Measurements from ENCODE around the gene PDGFD.
"Not testable (repeated sequence)": the region's sequence is repeated elsewhere in the genome, so short reads cannot be mapped to it uniquely, and the experiment has no call there.

The PDGFD gene

DNA sequence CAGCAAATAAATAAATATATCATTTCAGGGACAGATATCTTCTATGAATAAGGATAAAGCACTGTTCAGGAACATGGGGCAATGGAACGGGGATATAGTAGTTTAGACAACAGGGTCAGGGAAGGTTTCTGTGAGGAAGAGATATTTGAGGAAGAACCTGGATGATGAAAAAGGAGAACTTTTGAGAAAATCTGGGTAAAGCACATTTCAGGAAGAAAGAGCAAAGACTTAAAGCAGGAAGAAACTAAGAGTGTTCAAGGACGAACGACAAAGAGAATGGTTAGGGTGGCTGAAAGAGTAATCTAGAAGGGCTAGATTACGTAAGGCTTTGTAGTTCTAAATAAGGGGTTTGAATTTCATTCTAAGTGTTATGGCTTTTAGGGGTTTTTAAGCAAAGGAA is 114.8 kb downstream of the PDGFD start:
- DNase-seq: no peak

DNA sequence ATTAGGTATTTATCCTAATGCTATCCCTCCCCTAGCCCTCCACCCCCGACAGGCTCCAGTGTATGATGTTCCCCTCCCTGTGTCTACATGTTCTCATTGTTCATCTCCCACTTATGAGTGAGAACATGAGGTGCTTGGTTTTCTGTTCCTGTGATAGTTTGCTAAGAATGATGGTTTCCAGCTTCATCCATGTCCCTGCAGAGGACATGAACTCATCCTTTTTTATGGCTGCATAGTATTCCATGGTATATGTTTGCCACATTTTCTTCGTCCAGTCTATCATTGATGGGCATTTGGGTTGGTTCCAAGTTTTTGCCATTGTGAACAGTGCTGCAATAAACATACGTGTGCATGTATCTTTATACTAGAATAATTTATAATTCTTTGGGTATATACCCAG is 117.1 kb downstream of the PDGFD start:
- not testable (repeated sequence) for DNase-seq

GRCh38 chr11:104046331-104046730 is 117.6 kb downstream of the PDGFD start:
- no peak for DNase-seq

- DNase-seq: no peak
These were observed 120.2 kb downstream of the PDGFD start for GRCh38 chr11:104043678-104044239.

- no peak for DNase-seq
These were observed 120.8 kb downstream of the PDGFD start for GRCh38 chr11:104043142-104043541.

GRCh38 chr11:104041792-104042191 is 122.2 kb downstream of the PDGFD start:
- DNase-seq: no peak

GRCh38 chr11:104036995-104037394 is 127.0 kb downstream of the PDGFD start:
- DNase-seq: no peak

- no peak for DNase-seq
These were observed 127.4 kb downstream of the PDGFD start, which contains the start of gene DDI1 for GRCh38 chr11:104036588-104036987. TSS of gene DDI1 (plus strand) at chr11:104036640. CDS start at chr11:104036823, 183 bp downstream.

- no peak for DNase-seq
These were observed 130.4 kb downstream of the PDGFD start for GRCh38 chr11:104033561-104033960.

DNA sequence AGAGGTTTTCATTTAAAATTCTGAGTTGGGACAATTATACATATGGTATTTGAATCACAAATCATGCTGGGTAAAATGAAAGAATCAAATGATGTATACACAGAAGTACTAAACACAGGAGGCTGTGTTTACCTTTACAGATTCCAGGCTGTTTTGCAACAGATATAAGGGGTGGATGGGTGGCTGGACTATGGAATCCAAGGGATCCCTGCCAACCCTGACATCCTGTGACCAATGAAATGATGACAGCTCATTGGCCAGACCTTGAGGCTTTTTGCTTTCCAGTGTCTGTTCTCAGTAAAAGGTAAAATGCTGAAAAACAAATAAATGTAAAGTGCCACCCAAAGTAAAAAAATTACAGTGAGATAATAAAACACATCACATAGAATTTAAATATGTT is 130.8 kb downstream of the PDGFD start:
- DNase-seq: no peak

- no peak for DNase-seq
These were observed 135.3 kb downstream of the PDGFD start for GRCh38 chr11:104028476-104029263.

GRCh38 chr11:104024572-104024971 is 139.4 kb downstream of the PDGFD start:
- DNase-seq: no peak

GRCh38 chr11:104015649-104016415 is 148.1 kb downstream of the PDGFD start:
- DNase-seq: no peak

- DNase-seq: no peak
These were observed 152.9 kb downstream of the PDGFD start for GRCh38 chr11:104011044-104011443.

- no peak for DNase-seq
These were observed 154.2 kb downstream of the PDGFD start for GRCh38 chr11:104009744-104010143.

DNA sequence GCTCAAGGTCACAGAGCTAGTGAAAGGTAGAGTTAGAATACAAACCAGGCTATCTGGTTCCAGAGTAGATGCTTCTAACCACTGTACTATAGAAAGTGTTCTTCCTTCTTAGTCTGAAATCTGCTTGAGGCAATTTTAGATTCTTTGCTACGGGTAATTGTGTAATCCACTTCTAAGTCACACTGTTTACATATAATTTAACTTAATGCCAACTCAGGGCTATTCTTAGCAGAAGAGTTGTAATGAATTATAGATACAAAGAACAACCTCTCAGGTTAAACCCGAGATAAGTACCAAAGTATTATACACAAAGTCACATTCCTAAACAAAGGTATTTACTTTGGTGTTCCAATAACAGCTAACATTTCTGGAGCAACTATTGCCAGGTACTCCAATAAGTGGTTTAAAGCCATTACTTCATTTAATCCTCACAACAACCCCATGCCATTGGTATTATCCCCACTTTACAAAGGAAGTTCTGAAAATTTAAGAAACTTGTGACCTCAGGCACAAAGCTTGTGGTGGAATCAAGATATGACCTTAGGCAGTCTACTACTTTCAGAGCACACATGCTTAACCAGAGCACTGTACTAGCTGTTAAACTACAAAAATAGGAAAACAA is 158.6 kb downstream of the PDGFD start:
- DNase-seq: no peak

DNA sequence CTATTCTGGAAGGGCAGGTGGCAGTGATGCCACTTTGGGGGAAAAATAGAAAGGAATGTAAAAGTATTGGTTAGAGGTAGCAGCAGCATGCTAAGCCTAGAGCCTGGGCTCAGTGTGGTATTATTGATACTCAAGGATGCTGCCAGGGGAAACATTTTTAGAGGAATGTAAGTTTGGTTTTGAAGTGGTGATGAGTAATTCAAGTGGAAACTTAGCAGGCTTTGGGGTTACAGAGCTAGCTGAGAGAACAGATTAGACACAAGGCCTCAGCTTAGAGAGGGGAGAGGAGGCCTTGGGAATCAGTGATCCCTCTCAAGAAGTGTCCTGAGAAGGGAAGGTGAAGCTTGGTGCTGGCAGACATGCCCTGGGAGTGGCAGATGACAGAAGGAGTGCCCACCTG is 160.5 kb downstream of the PDGFD start:
- DNase-seq: no peak

- DNase-seq: no peak
These were observed 162.3 kb downstream of the PDGFD start for GRCh38 chr11:104001561-104002056.

- no peak for DNase-seq
These were observed 163.1 kb downstream of the PDGFD start for GRCh38 chr11:104000798-104001197.

GRCh38 chr11:103998826-103999508 is 165.0 kb downstream of the PDGFD start:
- no peak for DNase-seq

DNA sequence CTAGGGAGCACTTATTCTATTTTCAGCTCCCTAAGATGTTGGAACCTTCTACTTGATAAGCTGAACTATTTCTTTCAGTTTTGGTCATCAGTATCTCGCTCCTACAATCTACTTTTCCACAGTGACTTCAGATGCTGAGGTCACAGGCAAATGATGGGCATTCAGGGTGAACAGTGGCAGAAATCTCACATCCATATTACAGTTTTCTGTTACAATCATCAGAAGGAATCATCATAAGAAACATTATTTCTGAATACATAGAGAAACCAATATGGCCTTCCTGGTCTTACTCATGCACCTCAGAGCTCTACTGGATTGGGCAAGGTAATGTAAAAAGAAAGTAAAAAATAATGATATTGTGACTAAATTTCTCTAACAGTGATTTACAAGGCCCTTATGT is 166.9 kb downstream of the PDGFD start:
- DNase-seq: no peak

GRCh38 chr11:103995896-103996295 is 168.1 kb downstream of the PDGFD start:
- no peak for DNase-seq

DNA sequence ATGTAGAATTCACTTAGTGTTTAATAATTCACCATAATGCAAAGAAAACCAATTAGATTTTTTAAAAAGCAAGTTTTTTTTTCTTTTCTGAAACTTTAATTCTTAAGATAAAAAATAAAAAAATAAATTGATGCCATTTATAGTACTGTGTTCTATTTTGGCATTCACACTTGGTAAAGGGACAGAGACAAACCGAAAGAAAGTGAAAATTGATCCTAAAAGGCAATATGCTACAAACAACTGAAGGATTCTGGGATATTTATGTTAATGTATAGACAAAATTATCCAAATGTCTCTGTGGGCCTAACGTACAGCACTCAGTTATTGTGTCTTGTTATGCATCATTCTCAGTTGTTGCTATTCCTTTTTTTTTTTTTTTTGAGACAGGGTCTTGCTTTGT is 169.4 kb downstream of the PDGFD start:
- no peak for DNase-seq

Measured in stimulated activated CD4-positive, alpha-beta T cell treated with anti-CD3 and anti-CD28 coated beads, Interleukin-1b, Interleukin-23, amount 100 ng/mL, for 48 hours (primary cell).